ENCODE data around the gene FUOM.
"Not testable (repeated sequence)": the region's sequence is repeated elsewhere in the genome, so short reads cannot be mapped to it uniquely, and the experiment has no call there.

FUOM gene

DNA sequence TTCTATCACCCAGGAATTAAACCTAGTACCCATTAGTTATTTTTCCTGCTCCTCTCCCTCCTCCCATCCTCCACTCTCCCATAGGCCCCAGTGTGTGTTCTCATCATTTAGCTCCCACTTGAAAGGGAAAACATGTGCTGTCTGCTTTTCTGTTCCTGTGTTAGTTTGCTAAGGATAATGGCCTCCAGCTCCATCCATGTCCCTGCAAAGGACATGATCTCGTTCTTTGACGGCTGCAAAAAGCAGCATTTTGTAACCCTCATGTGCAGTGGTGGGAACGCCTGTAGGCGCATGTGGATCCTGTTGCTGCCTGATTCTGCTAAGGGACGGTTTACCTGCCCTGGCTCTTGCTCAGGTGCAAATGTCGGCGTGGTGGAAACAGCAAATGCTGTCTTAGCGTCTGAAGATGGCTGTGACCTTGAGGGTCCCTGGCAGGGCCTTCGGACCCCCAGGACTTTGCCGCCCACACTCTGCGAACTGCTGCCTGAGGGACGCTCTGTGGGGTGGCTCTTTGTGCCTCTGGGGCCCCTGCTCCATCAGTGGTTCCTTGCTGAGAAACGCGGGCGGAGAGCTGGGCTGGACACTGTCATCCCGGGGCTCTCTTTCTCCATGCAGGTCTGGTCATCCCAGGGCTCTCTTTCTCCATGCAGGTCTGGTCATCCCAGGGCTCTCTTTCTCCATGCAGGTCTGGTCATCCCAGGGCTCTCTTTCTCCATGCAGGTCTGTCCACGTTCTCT, 30.6 kb upstream of the FUOM start:
- DNase-seq, result no peak

- not testable (repeated sequence) for DNase-seq
These were observed 29.1 kb upstream of the FUOM start for GRCh38 chr10:133386951-133387350.

- no peak for DNase-seq
These were observed 27.4 kb upstream of the FUOM start for GRCh38 chr10:133385214-133385613.

- no peak for DNase-seq
These were observed 26.3 kb upstream of the FUOM start for GRCh38 chr10:133384071-133384470.

DNA sequence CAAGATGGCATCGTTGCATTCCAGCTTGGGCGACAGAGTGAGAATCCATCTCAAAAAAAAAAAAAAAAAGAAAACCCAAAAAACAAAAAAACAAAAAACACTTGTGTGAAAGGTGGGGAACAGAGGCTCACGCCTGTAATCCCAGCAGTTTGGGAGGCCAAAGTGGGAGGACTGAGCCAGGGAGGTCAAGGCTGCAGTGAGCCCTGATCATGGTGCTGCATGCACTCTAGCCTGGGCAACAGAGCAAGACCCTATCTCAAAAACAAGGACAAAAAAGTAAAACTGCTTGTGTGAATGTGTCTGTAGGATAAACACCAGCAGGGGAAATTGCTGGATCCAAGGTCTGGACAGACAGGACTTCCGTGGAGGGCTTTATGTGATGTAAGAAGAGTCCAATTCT, 25.7 kb upstream of the FUOM start:
- DNase-seq, result no peak

DNA sequence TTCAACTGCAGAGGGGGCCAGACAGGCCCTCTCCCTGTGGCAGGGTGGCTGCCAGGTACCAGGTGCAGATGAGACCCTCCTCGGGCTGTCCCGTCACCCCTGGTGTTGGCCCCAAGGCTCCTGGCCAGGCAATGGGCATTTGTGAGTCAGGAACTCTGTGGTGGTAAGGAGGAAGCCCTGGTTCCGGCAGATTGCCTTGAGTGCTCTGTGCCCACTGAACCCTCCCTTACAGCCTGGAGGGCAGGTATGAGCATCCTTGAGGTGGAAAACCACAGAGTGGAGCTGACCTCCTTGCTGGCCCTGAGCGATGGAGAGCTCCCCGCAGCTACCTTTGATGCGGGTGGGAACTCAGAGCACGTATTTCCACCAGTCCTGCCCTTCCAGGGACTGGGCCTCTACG, 23.2 kb upstream of the FUOM start:
- DNase-seq, result no peak

DNA sequence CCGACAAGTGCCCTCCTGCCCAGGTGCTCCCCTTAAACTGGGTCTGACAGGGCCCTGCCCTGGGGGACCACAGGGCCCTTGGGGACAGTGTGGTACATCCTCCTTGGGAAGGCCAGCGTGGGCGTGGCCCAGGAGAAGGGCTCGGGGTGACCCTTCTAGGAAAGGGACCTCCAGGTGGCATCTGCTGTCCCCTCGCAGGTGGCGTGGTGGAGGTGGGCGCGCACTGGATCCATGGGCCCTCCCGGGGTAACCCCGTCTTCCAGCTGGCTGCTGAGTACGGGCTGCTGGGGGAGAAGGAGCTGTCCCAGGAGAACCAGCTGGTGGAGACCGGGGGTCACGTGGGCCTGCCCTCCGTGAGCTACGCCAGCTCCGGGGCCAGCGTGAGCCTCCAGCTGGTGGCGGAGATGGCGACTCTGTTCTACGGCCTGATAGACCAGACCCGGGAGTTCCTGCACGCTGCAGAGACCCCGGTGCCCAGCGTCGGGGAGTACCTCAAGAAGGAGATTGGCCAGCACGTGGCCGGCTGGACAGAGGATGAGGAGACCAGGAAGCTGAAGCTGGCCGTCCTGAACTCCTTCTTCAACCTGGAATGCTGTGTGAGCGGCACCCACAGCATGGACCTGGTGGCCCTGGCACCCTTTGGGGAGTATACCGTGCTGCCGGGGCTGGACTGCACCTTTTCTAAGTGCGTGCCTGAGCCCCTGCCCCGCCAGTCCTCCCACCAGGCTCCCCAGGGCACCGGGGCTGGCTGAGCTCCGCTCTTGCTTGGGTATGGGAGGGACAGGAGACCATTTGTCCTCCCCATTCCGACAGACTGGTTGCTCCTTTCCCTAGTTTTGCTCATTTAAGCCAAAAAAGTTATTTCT, 22.2 kb upstream of the FUOM start:
- DNase-seq, result no peak

- peak; percentile 46 for DNase-seq
These were observed 21.5 kb upstream of the FUOM start, which contains the start of gene PAOX for GRCh38 chr10:133379152-133379800. PAOX (plus strand) TSS chr10:133379262; CDS start chr10:133379317, 55 bp downstream.

GRCh38 chr10:133378251-133379096, 20.7 kb upstream of the FUOM start:
- peak; percentile 53 for DNase-seq

- no peak for DNase-seq
These were observed 20.0 kb upstream of the FUOM start for GRCh38 chr10:133377818-133378250.

DNA sequence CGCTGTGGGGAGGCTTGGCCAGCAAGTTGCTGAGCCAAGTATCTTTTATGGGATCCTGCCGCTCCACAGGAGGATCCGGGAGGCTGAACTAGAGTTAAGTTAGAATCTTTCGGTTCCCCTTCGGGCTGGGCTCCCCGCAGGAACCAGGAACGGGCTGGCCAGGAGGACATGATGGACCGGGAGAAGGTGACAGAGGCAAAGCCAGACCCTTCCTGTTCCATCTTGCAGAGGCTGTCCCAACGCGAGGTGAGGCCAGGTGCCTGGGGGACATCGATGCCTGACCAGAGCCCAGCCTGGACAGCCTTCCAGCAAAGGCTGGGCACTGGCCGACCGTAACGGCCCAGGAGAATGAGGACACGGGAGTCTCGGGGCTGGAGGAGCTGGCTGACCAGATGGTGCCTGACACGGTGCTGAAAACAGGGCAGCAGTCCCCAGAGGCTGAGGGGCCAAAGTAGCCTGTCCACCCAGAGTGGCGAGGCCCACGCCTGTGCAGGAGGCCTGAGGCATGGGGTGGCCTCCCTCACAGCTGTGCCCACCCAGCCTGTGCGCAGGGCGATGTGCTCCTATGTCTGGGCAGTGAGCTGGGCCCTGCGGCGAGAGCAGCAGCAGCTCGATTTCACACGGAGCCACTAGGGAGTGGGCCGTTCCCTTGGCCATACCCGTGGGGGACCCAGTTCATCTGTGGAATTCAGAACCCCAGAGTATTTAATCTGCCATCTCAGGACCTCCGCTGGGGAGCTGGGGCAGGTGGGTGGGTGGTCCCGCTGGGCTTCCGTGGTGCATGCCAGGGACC, 19.4 kb upstream of the FUOM start:
- no peak for DNase-seq

DNA sequence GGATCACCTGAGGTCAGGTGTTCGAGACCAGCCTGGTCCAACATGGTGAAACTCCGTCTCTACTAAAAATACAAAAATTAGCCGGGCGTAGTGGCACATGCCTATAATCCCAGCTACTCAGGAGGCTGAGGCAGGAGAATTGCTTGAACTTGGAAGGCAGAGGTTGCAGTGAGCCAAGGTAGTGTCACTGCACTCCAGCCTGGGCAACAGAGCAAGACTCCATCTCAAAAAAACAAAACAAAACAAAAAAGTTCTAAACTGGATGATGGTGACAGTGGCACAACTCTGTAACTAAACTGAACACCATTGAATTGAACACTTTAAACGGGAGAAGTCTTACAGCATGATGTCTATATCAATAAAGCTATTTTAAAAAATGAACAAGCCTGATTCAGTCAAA, 18.4 kb upstream of the FUOM start:
- DNase-seq, result not testable (repeated sequence)

DNA sequence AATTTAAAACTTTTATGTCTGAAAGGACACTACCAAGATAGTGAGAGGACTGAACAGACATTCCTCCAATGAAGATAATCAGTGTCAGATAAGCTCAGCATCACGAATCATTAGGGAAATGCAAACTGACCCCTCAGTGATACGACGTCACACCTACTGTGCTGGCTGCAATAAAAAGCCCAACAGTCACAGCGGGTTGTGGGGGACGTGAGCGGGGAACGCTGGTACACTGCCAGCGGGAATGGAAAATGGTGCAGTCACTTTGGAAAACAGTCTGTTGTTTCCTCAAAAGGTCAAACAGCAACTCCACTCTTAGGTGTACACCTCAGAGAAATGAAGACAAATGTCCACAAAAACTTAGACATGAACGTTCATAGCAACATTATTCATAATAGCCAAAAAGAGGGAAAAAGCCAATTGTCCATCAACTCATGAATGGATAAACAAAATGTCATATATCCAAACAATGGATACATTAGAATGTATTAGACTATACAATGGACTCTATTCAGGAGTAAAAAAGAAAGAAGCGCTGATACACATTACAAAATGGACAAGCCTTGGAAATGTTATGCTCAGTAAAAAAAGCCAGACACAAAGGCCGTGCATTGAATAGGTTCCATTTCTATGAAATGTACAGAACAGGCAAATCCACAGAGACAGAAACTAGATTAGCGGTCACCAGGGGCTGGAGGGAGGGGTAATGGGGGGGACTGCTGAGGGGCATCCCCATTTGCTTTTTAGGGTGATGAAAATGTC, 17.7 kb upstream of the FUOM start:
- DNase-seq, result no peak

GRCh38 chr10:133373174-133374090, 15.6 kb upstream of the FUOM start, which contains the start of gene ECHS1:
ECHS1 (minus strand) TSS chr10:133373354; CDS start chr10:133373333, 21 bp downstream.
- peak; percentile 89 for DNase-seq

GRCh38 chr10:133372507-133372906, 14.7 kb upstream of the FUOM start:
- no peak for DNase-seq

- no peak for DNase-seq
These were observed 12.4 kb upstream of the FUOM start for GRCh38 chr10:133370030-133370786.

GRCh38 chr10:133368153-133368552, 10.3 kb upstream of the FUOM start:
- no peak for DNase-seq

DNA sequence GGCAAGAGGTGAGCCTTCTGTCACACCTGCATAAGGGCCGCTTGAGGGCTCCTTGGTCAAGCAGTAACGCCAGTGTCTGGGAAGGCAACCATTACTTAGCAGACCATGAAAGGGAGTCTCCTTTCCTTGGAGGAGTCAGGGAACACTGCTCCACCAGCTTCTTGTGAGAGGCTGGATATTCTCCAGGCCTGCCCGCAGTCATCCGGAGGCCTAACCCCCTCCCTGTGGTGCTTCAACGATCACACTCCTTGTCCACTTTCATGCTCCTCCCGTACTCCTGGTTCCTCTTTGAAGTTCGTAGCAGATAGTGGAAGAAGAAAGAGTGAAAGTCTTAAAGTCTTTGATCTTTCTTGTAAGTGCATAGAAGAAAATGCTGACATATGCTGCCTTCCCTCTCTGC, 9.6 kb upstream of the FUOM start:
- not testable (repeated sequence) for DNase-seq

GRCh38 chr10:133366751-133367150, 8.9 kb upstream of the FUOM start:
- DNase-seq, result no peak

Measured in activated CD4-positive, alpha-beta T cell treated with anti-CD3 and anti-CD28 coated beads, Interleukin-2, amount 50 U/mL, for 1 hour (primary cell).